ENCODE data around the gene PDLIM5. TPM values are rescaled to one million over a fixed set of nuclear protein-coding genes. Genes with fewer than 3 reads are reported as not detected.

The PDLIM5 gene
- total RNA-seq, 2 donors from 2014 or later, result 598 to 841 TPM

DNA sequence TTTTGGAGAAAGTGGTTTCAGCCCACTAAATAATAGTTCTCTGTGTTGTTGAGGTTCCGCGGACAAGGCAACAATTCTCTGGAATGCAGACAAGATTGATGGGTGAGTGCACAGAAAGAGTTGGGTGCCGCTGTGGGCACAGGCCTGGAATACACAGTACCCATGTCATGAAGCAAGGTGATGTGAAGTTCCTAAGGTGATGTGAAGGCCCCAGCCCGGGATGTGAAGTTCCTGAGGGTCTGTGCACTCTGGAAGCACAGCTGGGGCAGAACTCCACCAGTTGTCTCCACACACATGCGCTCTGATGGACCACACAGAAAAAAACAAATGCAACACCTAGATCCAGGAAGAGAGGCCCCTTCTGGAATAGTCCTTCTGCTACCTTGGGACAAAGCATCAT is 219.4 kb downstream of the PDLIM5 start:
- Histone ChIP-seq H3K27me3 (no peaks in the 10 kb centered on the region), H3K27ac (no peak overlapping the region), H3K9me3 (no peaks in the 10 kb centered on the region), H3K4me3 (no peak overlapping the region), H3K36me3 (peaks cover 23% of the 10 kb centered on the region), H3K4me1 (no peaks in the 10 kb centered on the region)
- TF ChIP-seq, protein P1, sequence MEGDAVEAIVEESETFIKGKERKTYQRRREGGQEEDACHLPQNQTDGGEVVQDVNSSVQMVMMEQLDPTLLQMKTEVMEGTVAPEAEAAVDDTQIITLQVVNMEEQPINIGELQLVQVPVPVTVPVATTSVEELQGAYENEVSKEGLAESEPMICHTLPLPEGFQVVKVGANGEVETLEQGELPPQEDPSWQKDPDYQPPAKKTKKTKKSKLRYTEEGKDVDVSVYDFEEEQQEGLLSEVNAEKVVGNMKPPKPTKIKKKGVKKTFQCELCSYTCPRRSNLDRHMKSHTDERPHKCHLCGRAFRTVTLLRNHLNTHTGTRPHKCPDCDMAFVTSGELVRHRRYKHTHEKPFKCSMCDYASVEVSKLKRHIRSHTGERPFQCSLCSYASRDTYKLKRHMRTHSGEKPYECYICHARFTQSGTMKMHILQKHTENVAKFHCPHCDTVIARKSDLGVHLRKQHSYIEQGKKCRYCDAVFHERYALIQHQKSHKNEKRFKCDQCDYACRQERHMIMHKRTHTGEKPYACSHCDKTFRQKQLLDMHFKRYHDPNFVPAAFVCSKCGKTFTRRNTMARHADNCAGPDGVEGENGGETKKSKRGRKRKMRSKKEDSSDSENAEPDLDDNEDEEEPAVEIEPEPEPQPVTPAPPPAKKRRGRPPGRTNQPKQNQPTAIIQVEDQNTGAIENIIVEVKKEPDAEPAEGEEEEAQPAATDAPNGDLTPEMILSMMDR (IDR thresholded peaks at IDR 0.05), result no peak
- no peak for DNase-seq (ENCODE audit: low spot score)

DNA sequence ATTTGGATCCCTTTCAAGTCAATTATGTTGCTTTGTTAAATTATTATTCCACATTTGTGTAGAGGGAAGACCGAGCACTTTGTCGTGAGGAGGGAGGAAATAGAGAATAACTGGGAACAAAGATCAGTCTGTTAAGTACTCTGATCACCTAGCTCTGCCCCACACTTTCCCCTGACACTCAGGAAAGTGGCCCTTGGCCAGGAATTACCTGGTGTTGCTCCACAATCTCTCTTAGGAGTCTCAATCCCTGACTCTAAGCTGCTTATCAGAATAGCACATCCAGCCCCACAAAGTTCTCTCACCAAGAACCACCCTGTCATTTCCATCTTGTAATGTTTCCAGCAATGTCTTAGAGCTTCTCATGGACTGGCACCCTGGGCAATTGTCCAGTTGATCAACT is 222.2 kb downstream of the PDLIM5 start:
- TF ChIP-seq, protein P1 (IDR thresholded peaks at IDR 0.05), result no peak
- Histone ChIP-seq H3K4me3 (no peak overlapping the region), H3K27ac (no peak overlapping the region), H3K4me1 (no peaks in the 10 kb centered on the region), H3K27me3 (no peaks in the 10 kb centered on the region), H3K36me3 (no peaks in the 10 kb centered on the region), H3K9me3 (no peaks in the 10 kb centered on the region)
- DNase-seq (ENCODE audit: low spot score), result no peak

DNA sequence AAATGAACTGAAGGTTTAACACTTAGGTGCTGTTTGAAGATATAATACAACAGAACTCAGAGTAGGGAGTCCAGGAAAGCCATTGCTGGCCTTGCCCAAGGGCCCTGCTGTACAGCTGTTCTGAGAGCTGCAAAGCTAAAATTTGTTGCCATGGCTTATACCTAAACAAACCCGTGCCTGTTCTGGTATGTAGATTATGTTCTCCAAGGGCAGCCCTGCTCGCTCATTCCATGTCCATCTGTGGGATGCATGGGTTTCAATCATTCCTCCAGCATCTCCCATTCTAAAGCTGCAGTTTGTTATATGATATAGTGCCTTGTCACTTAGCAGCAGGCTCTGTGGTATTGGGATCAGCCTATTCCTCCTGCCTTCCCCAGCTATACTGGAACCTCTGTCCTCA is 225.2 kb downstream of the PDLIM5 start:
- no peak overlapping the region for H3K27ac ChIP-seq

DNA sequence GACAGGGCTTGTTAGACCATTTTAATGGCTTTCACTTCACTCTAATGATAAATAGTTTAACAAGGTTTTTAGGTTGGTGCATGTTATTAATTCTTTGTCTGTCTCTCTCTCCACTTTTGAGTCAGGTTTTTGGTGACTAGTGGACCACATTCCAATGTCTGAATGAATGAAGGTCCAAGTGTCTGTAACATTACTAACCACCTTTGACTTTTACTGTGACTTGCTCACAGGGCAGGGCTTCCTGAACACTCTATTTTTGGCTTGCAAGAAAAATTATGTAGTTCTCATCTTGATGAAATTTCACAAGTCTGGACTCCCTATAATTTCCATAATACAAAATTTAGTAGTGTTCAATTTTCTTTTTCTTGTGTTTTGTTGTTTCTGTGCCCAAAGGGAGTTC is 227.2 kb downstream of the PDLIM5 start:
- TF ChIP-seq, protein P1 (IDR thresholded peaks at IDR 0.05), result no peak
- DNase-seq (ENCODE audit: low spot score), result no peak
- Histone ChIP-seq H3K4me1 (no peaks in the 10 kb centered on the region), H3K27ac (no peak overlapping the region), H3K4me3 (no peak overlapping the region), H3K9me3 (no peaks in the 10 kb centered on the region), H3K36me3 (no peaks in the 10 kb centered on the region), H3K27me3 (no peaks in the 10 kb centered on the region)

More for the DNA sequence above, 225.2 kb downstream of the PDLIM5 start:
- no peaks in the 10 kb centered on the region for H3K9me3 ChIP-seq
- no peaks in the 10 kb centered on the region for H3K4me1 ChIP-seq
- H3K27me3 ChIP-seq, result no peaks in the 10 kb centered on the region
- DNase-seq (ENCODE audit: low spot score), result no peak
- TF ChIP-seq, protein P1 (IDR thresholded peaks at IDR 0.05), result no peak
- H3K36me3 ChIP-seq, result no peaks in the 10 kb centered on the region
- H3K4me3 ChIP-seq, result no peak overlapping the region

DNA sequence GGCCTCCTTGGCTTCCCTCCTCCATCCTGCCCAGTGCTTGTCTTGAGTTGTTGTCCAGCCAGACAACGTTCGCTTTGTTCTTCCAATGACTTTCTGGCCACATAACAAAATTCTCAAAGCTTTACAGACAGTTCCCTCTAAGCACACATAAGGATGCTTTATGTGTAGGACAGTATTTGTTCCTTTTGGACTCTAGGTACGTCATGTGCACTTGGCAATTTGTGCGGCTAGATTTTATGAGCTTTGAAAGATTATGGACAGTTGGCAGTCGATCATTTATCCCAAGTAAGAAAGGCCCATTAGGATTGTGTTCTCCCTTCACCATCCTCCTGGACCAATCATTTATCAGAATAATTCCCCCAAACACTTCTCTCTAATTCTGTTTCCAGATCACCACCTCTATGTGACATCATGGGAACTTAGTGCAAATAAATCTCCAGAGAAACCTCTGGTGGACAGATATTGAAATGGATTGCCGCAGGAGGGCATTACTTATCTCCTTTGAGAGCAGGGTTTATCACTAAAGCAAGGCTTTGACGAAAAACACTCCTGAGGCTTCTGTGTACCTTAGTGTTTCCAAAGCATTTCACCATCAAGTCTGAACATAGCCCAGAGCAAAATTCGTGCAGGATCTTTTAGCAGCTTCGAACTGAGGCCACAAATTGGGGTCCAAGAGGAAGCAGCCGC is 228.6 kb downstream of the PDLIM5 start:
- H3K36me3 ChIP-seq, result no peaks in the 10 kb centered on the region
- DNase-seq (ENCODE audit: low spot score), result no peak
- no peak overlapping the region for H3K27ac ChIP-seq
- TF ChIP-seq, protein P1 (IDR thresholded peaks at IDR 0.05), result no peak
- H3K4me1 ChIP-seq, result no peaks in the 10 kb centered on the region
- no peaks in the 10 kb centered on the region for H3K9me3 ChIP-seq
- H3K27me3 ChIP-seq, result no peaks in the 10 kb centered on the region
- no peak overlapping the region for H3K4me3 ChIP-seq

DNA sequence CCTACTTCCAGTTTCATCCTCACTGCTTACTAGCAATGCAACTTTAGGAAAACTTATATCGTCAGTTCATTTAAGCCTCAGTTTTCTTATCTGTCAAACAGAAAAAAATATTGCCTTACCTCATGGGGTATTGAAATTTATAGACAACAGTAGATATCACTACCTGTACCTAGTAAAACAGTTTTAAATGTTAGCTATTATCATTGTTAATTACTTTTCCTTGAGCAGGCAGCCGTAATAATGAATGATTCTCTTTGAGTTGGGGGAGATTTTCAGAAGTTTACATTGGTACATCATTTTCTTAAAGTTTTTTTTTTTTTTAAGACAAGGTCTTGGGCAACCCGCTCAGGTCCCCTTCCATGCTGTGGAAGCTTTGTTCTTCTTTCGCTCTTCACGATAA is 234.3 kb downstream of the PDLIM5 start:
- Histone ChIP-seq H3K4me1 (no peaks in the 10 kb centered on the region), H3K27ac (no peak overlapping the region), H3K36me3 (no peaks in the 10 kb centered on the region), H3K27me3 (no peaks in the 10 kb centered on the region), H3K4me3 (no peak overlapping the region), H3K9me3 (no peaks in the 10 kb centered on the region)
- DNase-seq (ENCODE audit: low spot score), result no peak
- TF ChIP-seq, protein P1 (IDR thresholded peaks at IDR 0.05), result no peak

All from right atrium auricular region (tissue), 2 donors.